HG03432 (cell line): ENCODE results near the gene PDE9A.

Experiments used
- ATAC-seq: cut with Tn5 transposase; IDR thresholded peaks from one replicate; pipeline ENCODE4 v1.9.1; 2021; ENCODE audit warnings: mild to moderate bottlenecking, moderate library complexity; ENCODE audit not compliant: unreplicated experiment

PDE9A gene

GRCh38 chr21:42753804-42754203 is 100.4 kb downstream of the PDE9A start:
- no peak for ATAC-seq

DNA sequence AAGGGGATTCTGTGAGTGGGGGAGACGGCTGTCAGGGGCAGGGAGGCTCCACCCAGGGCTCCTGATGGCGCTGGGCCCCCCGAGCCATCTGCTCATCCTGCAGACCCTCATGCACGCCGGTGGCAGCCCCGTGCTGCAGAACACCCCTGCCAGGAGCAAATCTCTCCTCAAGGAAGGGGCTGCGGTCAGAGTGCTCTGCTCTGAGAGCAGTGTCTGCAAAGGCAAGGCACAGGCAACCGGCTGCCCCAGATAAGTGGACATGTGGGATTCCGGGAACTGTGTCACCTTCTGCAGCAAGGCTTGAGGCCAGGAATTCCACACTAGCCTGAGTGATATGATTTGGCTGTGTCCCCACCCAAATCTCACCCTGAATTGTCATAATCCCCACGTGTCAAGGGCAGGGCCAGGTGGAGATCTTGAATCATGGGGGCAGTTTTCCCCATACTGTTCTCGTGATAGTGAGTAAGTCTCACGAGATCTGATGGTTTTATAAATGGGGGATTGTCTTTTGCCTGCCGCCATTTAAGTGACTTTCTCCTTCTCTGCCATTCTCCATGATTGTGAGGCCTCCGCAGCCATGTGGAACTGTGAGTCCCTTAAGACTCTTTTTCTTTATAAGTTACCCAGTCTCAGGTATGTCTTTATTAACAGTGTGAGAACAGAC is 101.0 kb downstream of the PDE9A start:
- ATAC-seq = no peak

GRCh38 chr21:42755031-42755665 is 101.7 kb downstream of the PDE9A start:
- ATAC-seq = no peak

GRCh38 chr21:42755766-42756579 is 102.6 kb downstream of the PDE9A start:
- ATAC-seq = no peak

DNA sequence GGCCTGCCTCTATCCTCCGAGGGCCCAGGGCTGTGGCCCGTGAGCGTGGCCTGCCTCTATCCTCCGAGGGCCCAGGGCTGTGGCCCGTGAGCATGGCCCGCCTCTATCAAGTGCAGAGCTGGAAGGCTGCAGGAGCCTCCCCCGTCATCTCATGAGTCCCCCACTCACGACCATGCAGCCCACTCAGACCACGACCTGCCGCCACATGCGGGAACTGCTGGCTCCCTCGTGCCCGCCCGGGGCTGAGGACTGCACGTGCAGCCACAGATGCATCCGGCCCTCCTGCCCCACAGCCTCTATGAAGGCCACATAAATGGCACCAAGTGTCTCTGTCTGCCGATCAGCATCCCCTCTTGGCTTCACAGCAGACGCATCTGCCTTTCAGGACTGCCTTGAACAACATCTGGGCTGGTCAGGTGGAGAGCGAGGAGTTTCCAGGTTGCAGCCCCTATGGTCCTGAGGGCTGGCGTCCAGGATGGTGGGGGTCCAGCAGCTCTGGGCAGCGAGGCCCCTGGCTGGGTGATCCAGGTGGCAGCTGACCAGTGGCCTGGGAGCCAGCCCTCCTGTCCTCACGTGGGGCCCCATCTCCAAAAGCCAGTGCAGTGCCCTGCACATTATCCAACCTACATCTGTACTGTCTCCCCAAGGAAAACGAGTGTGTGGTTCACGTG is 103.3 kb downstream of the PDE9A start:
- no peak for ATAC-seq

GRCh38 chr21:42757422-42757821 is 104.0 kb downstream of the PDE9A start:
- ATAC-seq = no peak

DNA sequence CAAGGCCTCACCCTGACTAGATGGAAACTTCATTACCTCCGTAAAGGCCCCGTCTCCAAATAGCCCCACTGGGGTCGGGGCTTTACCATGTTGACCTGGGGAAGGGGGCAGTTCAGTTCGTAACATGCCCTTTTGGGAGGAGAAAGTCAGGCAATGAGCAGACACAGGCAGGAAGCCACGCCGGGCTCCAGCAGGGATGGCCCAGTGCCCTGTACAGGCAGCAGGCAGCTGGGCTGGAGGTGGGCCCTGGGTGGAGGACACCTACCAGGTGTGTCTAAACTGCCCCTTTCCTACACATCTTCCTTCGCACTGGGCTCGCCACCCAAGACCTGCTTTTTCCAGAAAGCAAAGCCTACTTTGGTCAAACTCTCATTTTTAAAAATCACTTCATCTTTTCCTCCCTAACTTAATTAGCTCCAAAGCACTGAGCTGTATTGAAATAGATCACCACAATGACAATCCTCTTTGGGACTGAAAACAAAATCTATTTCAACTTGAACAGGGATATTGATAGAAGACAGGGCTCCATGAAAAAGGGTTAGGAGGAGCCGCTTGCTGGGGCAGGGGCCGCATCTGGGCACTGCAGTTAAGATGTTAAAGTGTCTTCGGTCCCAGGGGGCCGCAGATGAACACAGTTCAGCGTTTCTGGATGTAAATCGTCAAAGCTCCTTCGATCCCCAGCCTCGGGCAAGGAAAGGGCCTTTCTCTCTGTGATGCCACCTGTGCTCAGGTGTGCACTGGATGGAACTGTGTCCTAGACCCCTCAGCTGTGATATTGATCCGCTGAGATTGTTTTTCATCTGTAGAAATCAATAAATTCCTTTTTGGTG is 104.6 kb downstream of the PDE9A start:
- ATAC-seq = no peak

DNA sequence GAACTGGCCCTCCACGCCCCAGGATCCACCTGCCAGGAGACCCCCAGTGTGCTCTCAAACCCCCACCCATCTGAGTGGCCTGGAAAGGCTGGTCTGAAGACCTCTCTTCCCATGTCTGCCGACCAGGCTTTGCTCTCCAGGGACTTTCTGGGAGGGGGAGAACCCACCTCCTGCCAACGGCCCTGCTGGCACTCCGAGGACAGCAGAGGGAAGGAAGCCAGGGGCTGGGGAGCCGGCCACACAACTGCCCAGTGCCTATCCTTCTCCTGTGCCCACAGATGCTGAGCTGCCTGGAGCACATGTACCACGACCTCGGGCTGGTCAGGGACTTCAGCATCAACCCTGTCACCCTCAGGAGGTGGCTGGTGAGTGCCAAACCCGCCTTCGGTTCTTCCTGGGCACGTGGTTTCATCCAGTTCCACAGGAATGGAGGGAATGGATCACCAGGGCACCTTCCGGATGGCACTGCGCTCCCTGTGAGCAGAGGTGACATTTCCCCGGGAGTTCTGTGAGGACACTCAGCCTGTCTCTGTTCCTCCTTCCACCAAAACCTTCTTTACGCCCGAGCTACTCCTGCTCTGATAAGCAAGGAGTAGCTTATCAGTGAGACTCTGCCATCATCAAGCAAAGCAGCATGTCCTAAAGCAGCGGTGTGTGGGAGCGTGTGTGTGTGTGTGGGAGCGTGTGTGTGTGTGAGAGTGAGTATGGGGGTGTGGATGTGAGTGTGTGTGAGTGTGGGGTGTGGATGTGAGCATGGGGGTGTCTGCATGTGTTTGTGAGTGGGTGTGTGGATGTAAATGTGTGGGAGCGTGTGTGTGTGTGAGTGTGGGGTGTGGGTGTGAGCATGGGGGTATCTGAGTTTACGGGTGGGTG is 105.5 kb downstream of the PDE9A start:
- no peak for ATAC-seq

- ATAC-seq = no peak
These were observed 106.1 kb downstream of the PDE9A start for GRCh38 chr21:42759594-42759927.

- ATAC-seq = no peak
These were observed 107.0 kb downstream of the PDE9A start for GRCh38 chr21:42760361-42760950.

- ATAC-seq = no peak
These were observed 107.7 kb downstream of the PDE9A start for GRCh38 chr21:42760951-42761751.

DNA sequence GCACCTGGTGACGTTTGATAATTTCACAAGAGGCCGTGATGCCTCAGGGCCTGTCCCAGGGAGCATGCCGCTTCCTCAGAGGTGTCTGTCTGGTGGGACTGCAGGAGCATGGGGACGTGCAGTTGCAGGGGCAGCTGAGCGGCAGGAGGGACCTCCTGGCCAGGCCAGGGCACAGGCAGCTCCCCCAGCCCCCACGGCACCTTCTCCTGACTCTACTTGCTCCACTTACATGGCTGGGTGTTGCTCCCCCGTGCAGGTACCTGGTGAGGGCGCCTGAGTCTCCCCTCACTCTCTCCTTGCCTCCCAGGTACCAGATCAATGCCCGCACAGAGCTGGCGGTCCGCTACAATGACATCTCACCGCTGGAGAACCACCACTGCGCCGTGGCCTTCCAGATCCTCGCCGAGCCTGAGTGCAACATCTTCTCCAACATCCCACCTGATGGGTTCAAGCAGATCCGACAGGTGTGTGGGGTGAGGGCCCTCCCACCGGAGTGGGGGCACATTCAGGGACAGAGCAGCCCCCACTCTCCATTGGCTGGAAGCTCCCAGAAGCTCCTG is 108.4 kb downstream of the PDE9A start:
- no peak for ATAC-seq

GRCh38 chr21:42763581-42764442 is 110.4 kb downstream of the PDE9A start:
- no peak for ATAC-seq

- no peak for ATAC-seq
These were observed 111.0 kb downstream of the PDE9A start for GRCh38 chr21:42764443-42764760.

- no peak for ATAC-seq
These were observed 111.5 kb downstream of the PDE9A start for GRCh38 chr21:42764883-42765282.

- no peak for ATAC-seq
These were observed 112.2 kb downstream of the PDE9A start for GRCh38 chr21:42765656-42766055.

- ATAC-seq = no peak
These were observed 113.5 kb downstream of the PDE9A start for GRCh38 chr21:42766739-42767560.
